SK-N-MC (cell line): ENCODE measurements around the gene GPR42.

Experiments used
- EZH2 ChIP-seq: fragments of 200-600 bp; sonication (generic); IDR thresholded peaks from one replicate; pipeline ENCODE4 v1.6.1; 2017; ENCODE audit warnings: antibody characterized with exemption
- POLR2AphosphoS5 ChIP-seq: IDR thresholded peaks from 2 replicates; pipeline ENCODE4 v1.6.1; 2012; ENCODE audit warnings: mild to moderate bottlenecking, low read depth, low read length, borderline replicate concordance

- TF ChIP-seq EZH2, result no peak
- TF ChIP-seq POLR2AphosphoS5, result no peak
These were observed 9.9 kb upstream of the GPR42 start for GRCh38 chr19:35360880-35361420.
